ENCODE results near the gene ZFYVE27. TPM values are rescaled to one million over a fixed set of nuclear protein-coding genes. Genes with fewer than 3 reads are reported as not detected.

The ZFYVE27 gene
- total RNA-seq, 1 donor from 2014 or later = 19.0 TPM

GRCh38 chr10:97791824-97792721, 55.1 kb downstream of the ZFYVE27 start:
- no peak for DNase-seq

GRCh38 chr10:97795886-97796285, 59.0 kb downstream of the ZFYVE27 start:
- DNase-seq = no peak

- DNase-seq = no peak
These were observed 59.7 kb downstream of the ZFYVE27 start for GRCh38 chr10:97796651-97797050.

- DNase-seq = no peak
These were observed 62.2 kb downstream of the ZFYVE27 start for GRCh38 chr10:97798958-97799610.

- DNase-seq = no peak
These were observed 63.5 kb downstream of the ZFYVE27 start for GRCh38 chr10:97800474-97800873.

GRCh38 chr10:97801422-97801821, 64.5 kb downstream of the ZFYVE27 start:
- DNase-seq = no peak

GRCh38 chr10:97805096-97805884, 68.4 kb downstream of the ZFYVE27 start:
- DNase-seq = no peak

GRCh38 chr10:97805949-97806348, 69.0 kb downstream of the ZFYVE27 start:
- DNase-seq = no peak

- no peak for DNase-seq
These were observed 73.5 kb downstream of the ZFYVE27 start for GRCh38 chr10:97810446-97810845.

Other genes with a start within 250 kb of the ZFYVE27 start
- 48.7 TPM for gene MMS19, start 238.7 kb upstream of the ZFYVE27 start, total RNA-seq
- 5.6 TPM for gene UBTD1, start 238.2 kb upstream of the ZFYVE27 start, total RNA-seq
- gene ANKRD2, start 164.3 kb upstream of the ZFYVE27 start, total RNA-seq = 6.4 TPM
- gene HOGA1, start 152.7 kb upstream of the ZFYVE27 start, total RNA-seq = 0.99 TPM
- 0.20 TPM for gene C10orf62, start 147.4 kb upstream of the ZFYVE27 start, total RNA-seq
- 5.4 TPM for gene MORN4, start 103.6 kb upstream of the ZFYVE27 start, total RNA-seq
- gene PI4K2A, start 96.5 kb upstream of the ZFYVE27 start, total RNA-seq = 7.7 TPM
- 18.2 TPM for gene AVPI1, start 49.9 kb upstream of the ZFYVE27 start, total RNA-seq
- gene MARVELD1, start 23.4 kb upstream of the ZFYVE27 start, total RNA-seq = 17.3 TPM
- 1.7 TPM for gene SFRP5, start 34.9 kb downstream of the ZFYVE27 start, total RNA-seq
- 3.5 TPM for gene GOLGA7B, start 112.7 kb downstream of the ZFYVE27 start, total RNA-seq